SK-N-SH treated with all-trans-retinoic acid at 6 μM for 48 hours (cell line): ENCODE measurements around the gene MLX.

Experiments used
- ATAC-seq: fragments of 200-7000 bp; cut with Tn5 transposase; 3 replicates; pipeline ENCODE4 v1.9.1; 2020; ENCODE audit warnings: mild to moderate bottlenecking, moderate library complexity
- ARNTL ChIP-seq: fragments of 450-650 bp; formaldehyde crosslinking; IDR thresholded peaks from 2 replicates; pipeline ENCODE4 v1.5.0; 2020; ENCODE audit warnings: low read depth, mild to moderate bottlenecking, moderate library complexity, borderline replicate concordance
- BACH2 ChIP-seq: fragments of 250-450 bp; sonication (Bioruptor Pico); IDR thresholded peaks from 2 replicates; pipeline ENCODE4 v1.9.0; 2021; ENCODE audit warnings: mild to moderate bottlenecking, borderline replicate concordance
- ESRRG ChIP-seq: fragments of 250-450 bp; sonication (Bioruptor Pico); IDR thresholded peaks from 2 replicates; pipeline ENCODE4 v1.6.1; 2021; ENCODE audit warnings: mild to moderate bottlenecking
- GLIS3 ChIP-seq: fragments of 250-450 bp; sonication (Bioruptor Pico); IDR thresholded peaks from 2 replicates; pipeline ENCODE4 v1.5.0; 2020; ENCODE audit warnings: mild to moderate bottlenecking, moderate library complexity
- ISL1 ChIP-seq: fragments of 250-450 bp; sonication (Bioruptor Pico); IDR thresholded peaks from 2 replicates; pipeline ENCODE4 v2.1.2; 2022; ENCODE audit warnings: mild to moderate bottlenecking, moderate library complexity
- OSR1 ChIP-seq: fragments of 250-450 bp; sonication (Bioruptor Pico); IDR thresholded peaks from 2 replicates; pipeline ENCODE4 v1.8.0; 2022; ENCODE audit warnings: moderate library complexity, mild to moderate bottlenecking, inconsistent platforms
- POU6F1 ChIP-seq: fragments of 250-450 bp; sonication (Bioruptor Pico); IDR thresholded peaks from 2 replicates; pipeline ENCODE4 v1.8.0; 2021; ENCODE audit warnings: low read depth, mild to moderate bottlenecking, moderate library complexity, borderline replicate concordance
- PPARA ChIP-seq: fragments of 250-450 bp; sonication (Bioruptor Pico); IDR thresholded peaks from 2 replicates; pipeline ENCODE4 v1.5.0; 2020; ENCODE audit warnings: mild to moderate bottlenecking, borderline replicate concordance
- RARB ChIP-seq: fragments of 250-450 bp; sonication (Bioruptor Pico); IDR thresholded peaks from 2 replicates; pipeline ENCODE4 v1.8.0; 2021; ENCODE audit warnings: mild to moderate bottlenecking, moderate library complexity
- SNAI2 ChIP-seq: fragments of 250-450 bp; sonication (Bioruptor Pico); IDR thresholded peaks from 2 replicates; pipeline ENCODE4 v1.5.0; 2020; ENCODE audit warnings: mild to moderate bottlenecking, moderate library complexity
- TCF4 ChIP-seq: fragments of 250-450 bp; sonication (Bioruptor Pico); IDR thresholded peaks from 2 replicates; pipeline ENCODE4 v1.8.0; 2021; ENCODE audit warnings: mild to moderate bottlenecking, moderate library complexity, borderline replicate concordance
- TOX ChIP-seq: fragments of 250-450 bp; sonication (Bioruptor Pico); IDR thresholded peaks from 2 replicates; pipeline ENCODE4 v1.8.0; 2021; ENCODE audit warnings: mild to moderate bottlenecking, moderate library complexity, borderline replicate concordance
- TSHZ2 ChIP-seq: fragments of 250-450 bp; sonication (Bioruptor Pico); IDR thresholded peaks from 2 replicates; pipeline ENCODE4 v1.5.0; 2020; ENCODE audit warnings: mild to moderate bottlenecking, moderate library complexity
- ZC3H10 ChIP-seq: fragments of 250-450 bp; sonication (Bioruptor Pico); IDR thresholded peaks from 2 replicates; pipeline ENCODE4 v1.5.1; 2021; ENCODE audit warnings: mild to moderate bottlenecking, moderate library complexity
- ZFP3 ChIP-seq: fragments of 250-450 bp; sonication (Bioruptor Pico); IDR thresholded peaks from 2 replicates; pipeline ENCODE4 v1.5.0; 2020; ENCODE audit warnings: mild to moderate bottlenecking, moderate library complexity
- ZFP30 ChIP-seq: fragments of 450-650 bp; formaldehyde crosslinking; IDR thresholded peaks from 2 replicates; pipeline ENCODE4 v1.5.0; 2022; ENCODE audit warnings: mild to moderate bottlenecking, moderate library complexity
- ZNF565 ChIP-seq: fragments of 450-650 bp; formaldehyde crosslinking; conservative IDR thresholded peaks from 2 replicates; pipeline ENCODE4 v1.5.0; 2020; ENCODE audit warnings: low read depth, mild to moderate bottlenecking, moderate library complexity
- ZNF8 ChIP-seq: fragments of 450-650 bp; formaldehyde crosslinking; IDR thresholded peaks from 2 replicates; pipeline ENCODE4 v1.5.0; 2020; ENCODE audit warnings: mild to moderate bottlenecking, moderate library complexity
- TF ChIP-seq, protein P1 (sequence below): fragments of 250-450 bp; sonication (Bioruptor Pico); IDR thresholded peaks from 2 replicates; pipeline ENCODE4 v1.5.1; 2020; ENCODE audit warnings: low read depth, mild to moderate bottlenecking, moderate library complexity
- TF ChIP-seq, protein P2 (sequence below): fragments of 250-450 bp; sonication (Bioruptor Pico); IDR thresholded peaks from 2 replicates; pipeline ENCODE4 v1.5.1; 2021; ENCODE audit warnings: mild to moderate bottlenecking, moderate library complexity
- TF ChIP-seq, protein P3 (sequence below): fragments of 250-450 bp; sonication (Bioruptor Pico); IDR thresholded peaks from 2 replicates; pipeline ENCODE4 v1.8.0; 2020; ENCODE audit warnings: mild to moderate bottlenecking, moderate library complexity, borderline replicate concordance

MLX gene

DNA sequence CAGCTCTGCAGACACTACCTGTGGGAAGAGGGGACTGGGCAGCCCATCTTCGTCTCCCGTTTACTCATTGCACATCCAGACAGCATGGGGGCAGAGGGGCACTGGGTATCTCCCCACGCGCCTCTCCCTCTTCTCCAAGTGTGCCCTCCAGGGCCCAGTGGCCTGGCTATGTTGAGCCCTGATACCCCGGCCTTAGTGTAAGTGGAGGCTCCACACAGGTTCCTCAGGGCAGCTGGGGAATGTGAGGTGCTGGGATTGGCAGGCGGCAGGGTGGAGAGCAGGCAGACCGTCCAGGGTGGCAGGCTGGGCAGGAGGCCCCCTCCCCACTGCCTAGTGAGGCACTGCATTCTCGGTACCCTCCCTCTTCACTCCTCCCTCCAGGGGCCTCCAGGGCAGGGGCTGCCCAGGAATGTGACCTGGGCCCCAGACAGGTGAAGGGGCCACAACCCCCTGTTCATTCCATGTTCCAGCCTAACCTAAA, 44.1 kb upstream of the MLX start:
- no peak for ATAC-seq
- TF ChIP-seq GLIS3 (CRISPR knock-in tag) = no peak

GRCh38 chr17:42525221-42525620, 41.7 kb upstream of the MLX start:
- ATAC-seq = no peak
- TF ChIP-seq POU6F1 (CRISPR knock-in tag) (no peak), ZC3H10 (no peak), ZFP30 (no peak), SNAI2 (no peak), ISL1 (CRISPR knock-in tag) (no peak), ESRRG (CRISPR knock-in tag) (no peak), ZFP3 (CRISPR knock-in tag) (no peak), ARNTL (CRISPR knock-in tag) (no peak), TOX (CRISPR knock-in tag) (no peak), GLIS3 (CRISPR knock-in tag) (no peak), ZNF565 (CRISPR knock-in tag) (no peak), ZNF8 (CRISPR knock-in tag) (no peak)
- TF ChIP-seq, protein P1, sequence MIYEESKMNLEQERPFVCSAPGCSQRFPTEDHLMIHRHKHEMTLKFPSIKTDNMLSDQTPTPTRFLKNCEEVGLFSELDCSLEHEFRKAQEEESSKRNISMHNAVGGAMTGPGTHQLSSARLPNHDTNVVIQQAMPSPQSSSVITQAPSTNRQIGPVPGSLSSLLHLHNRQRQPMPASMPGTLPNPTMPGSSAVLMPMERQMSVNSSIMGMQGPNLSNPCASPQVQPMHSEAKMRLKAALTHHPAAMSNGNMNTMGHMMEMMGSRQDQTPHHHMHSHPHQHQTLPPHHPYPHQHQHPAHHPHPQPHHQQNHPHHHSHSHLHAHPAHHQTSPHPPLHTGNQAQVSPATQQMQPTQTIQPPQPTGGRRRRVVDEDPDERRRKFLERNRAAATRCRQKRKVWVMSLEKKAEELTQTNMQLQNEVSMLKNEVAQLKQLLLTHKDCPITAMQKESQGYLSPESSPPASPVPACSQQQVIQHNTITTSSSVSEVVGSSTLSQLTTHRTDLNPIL (CRISPR knock-in tag) = no peak
- TF ChIP-seq, protein P2, sequence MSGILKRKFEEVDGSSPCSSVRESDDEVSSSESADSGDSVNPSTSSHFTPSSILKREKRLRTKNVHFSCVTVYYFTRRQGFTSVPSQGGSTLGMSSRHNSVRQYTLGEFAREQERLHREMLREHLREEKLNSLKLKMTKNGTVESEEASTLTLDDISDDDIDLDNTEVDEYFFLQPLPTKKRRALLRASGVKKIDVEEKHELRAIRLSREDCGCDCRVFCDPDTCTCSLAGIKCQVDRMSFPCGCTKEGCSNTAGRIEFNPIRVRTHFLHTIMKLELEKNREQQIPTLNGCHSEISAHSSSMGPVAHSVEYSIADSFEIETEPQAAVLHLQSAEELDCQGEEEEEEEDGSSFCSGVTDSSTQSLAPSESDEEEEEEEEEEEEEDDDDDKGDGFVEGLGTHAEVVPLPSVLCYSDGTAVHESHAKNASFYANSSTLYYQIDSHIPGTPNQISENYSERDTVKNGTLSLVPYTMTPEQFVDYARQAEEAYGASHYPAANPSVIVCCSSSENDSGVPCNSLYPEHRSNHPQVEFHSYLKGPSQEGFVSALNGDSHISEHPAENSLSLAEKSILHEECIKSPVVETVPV (CRISPR knock-in tag) = no peak
- TF ChIP-seq, protein P3, sequence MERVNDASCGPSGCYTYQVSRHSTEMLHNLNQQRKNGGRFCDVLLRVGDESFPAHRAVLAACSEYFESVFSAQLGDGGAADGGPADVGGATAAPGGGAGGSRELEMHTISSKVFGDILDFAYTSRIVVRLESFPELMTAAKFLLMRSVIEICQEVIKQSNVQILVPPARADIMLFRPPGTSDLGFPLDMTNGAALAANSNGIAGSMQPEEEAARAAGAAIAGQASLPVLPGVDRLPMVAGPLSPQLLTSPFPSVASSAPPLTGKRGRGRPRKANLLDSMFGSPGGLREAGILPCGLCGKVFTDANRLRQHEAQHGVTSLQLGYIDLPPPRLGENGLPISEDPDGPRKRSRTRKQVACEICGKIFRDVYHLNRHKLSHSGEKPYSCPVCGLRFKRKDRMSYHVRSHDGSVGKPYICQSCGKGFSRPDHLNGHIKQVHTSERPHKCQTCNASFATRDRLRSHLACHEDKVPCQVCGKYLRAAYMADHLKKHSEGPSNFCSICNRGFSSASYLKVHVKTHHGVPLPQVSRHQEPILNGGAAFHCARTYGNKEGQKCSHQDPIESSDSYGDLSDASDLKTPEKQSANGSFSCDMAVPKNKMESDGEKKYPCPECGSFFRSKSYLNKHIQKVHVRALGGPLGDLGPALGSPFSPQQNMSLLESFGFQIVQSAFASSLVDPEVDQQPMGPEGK = no peak

DNA sequence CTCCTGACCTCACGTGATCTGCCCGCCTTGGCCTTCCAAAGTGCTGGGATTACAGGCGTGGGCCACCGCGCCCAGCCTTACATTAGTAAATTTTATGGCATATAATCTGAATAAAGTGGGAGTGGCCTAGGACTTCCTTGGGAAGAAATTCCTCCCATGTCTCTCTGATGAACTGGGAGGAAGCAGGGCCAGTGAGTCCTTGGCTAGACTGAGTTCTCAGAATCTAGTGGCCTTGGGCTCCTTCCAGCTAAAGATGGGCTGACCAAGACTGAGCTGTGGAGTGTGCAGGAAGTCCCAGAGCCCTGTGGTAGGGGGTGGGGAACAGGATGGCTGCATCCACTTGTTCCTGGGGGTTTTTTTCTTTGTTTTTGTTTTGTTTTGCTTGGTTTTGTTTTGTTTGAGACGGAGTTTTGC, 40.9 kb upstream of the MLX start:
- ATAC-seq = peak; percentile 25; the same call in 2 of the 3 replicates
- TF ChIP-seq ARNTL (CRISPR knock-in tag) (no peak), RARB (CRISPR knock-in tag) (no peak), TCF4 (CRISPR knock-in tag) (no peak), GLIS3 (CRISPR knock-in tag) (no peak), BACH2 (CRISPR knock-in tag) (no peak), TOX (CRISPR knock-in tag) (no peak), OSR1 (CRISPR knock-in tag) (no peak), TSHZ2 (no peak), ZNF8 (CRISPR knock-in tag) (no peak), POU6F1 (CRISPR knock-in tag) (no peak), SNAI2 (no peak), ESRRG (CRISPR knock-in tag) (no peak), ZC3H10 (no peak), ZFP30 (no peak), PPARA (CRISPR knock-in tag) (no peak)
- TF ChIP-seq, protein P1 (CRISPR knock-in tag) = no peak
- TF ChIP-seq, protein P3 = no peak
